ENCODE results near the gene SHPK.
"Not testable (repeated sequence)": the region's sequence is repeated elsewhere in the genome, so short reads cannot be mapped to it uniquely, and the experiment has no call there.

DNA sequence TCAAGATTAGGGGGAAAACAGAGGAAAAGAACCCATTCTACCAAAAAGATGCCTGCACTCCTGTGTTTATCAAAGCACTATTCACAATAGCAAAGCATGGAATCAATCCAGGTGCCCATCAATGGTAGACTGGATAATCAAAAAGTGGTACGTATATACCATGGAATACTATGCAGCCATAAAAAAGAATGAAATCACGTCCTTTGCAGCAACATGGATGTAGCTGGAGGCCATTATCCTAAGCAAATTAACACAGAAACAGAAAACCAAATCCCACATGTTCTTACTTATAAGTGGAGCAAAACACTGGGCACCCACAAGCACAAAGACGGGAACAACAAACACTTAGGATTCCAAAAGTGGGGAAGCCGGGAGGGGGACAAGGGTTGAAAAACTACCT lies 57.4 kb downstream of the SHPK start:
- TF ChIP-seq, protein P1, sequence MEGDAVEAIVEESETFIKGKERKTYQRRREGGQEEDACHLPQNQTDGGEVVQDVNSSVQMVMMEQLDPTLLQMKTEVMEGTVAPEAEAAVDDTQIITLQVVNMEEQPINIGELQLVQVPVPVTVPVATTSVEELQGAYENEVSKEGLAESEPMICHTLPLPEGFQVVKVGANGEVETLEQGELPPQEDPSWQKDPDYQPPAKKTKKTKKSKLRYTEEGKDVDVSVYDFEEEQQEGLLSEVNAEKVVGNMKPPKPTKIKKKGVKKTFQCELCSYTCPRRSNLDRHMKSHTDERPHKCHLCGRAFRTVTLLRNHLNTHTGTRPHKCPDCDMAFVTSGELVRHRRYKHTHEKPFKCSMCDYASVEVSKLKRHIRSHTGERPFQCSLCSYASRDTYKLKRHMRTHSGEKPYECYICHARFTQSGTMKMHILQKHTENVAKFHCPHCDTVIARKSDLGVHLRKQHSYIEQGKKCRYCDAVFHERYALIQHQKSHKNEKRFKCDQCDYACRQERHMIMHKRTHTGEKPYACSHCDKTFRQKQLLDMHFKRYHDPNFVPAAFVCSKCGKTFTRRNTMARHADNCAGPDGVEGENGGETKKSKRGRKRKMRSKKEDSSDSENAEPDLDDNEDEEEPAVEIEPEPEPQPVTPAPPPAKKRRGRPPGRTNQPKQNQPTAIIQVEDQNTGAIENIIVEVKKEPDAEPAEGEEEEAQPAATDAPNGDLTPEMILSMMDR (IDR thresholded peaks at IDR 0.05), result not testable (repeated sequence)
- TF ChIP-seq POLR2A, POLR2AphosphoS5 (IDR thresholded peaks at IDR 0.05): not testable (repeated sequence)

Data from prostate gland (tissue), 2 donors.